Esophagus mucosa (tissue), 1 donor: Measurements from ENCODE around the gene EPS15. TPM values are rescaled to one million over a fixed set of nuclear protein-coding genes. Genes with fewer than 3 reads are reported as not detected.

Source experiments
- ATAC-seq: fragments of 200-7000 bp; cut with Tn5 transposase; one replicate; pipeline ENCODE4 v1.9.1; 2020
- total RNA-seq: library from RNA; stranded (reverse); gene quantifications from one replicate; pipeline ENCODE4 v1.2.4, GENCODE V29; 2023
- donor health status: DM: yes; HTN: yes; CAD: no.

The EPS15 gene
- total RNA-seq, 1 donor from 2014 or later, result 33.1 TPM

DNA sequence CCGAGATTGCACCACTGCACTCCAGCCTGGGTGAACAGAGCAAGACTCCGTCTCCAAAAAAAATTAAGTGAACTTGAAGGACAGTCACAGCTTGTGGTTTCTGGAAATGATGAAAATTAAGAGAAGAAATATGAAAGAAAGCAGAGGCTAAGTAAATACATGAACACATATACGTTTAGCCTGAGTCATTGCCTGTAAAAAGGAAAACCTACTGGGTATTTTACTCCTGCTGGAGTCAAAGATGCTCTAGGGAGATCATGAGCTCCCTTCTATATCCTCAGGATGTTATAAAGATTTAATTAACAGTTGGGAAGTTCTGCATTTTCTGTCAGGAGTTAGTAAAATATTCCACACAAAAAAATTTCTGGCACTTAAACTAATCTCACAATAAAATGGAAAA, 145.2 kb downstream of the EPS15 start:
- ATAC-seq, result no peak

DNA sequence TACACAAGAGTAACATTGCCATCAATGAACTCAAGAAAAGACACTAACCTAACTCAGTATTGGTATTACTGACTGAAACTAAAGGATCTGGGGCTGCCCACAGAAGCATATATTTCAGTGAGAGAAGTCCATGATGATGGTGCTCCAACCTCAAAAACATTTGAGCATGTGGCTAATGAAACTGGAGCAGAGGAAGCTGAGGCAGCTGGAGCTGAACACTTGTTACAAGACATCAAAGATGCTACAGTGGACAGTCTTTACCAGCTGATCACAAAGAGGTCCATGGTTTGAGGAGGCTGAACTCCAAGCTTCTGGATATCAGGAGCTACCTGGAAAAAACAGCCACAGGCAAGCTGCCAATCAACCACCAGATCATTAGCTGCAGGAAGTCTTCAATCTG, 146.5 kb downstream of the EPS15 start:
- no peak for ATAC-seq

DNA sequence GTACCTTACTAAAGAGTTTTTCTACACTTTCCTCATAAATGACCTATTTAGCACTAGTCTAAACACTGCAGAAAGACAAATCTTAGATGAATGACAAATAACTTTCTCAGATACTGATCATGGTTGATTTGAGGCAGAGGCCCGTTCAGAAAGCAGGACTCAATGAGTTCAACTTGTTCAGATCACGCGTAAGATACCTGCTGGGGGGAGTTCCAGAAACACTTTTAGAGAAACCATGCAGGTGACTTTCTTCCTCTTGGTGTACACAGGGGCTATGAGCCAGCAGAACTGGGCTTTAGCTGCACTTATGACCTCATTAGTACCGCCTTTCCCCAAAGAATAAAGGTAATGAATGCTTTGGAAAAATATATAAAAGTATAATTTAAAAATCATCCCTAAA, 149.9 kb downstream of the EPS15 start:
- no peak for ATAC-seq

DNA sequence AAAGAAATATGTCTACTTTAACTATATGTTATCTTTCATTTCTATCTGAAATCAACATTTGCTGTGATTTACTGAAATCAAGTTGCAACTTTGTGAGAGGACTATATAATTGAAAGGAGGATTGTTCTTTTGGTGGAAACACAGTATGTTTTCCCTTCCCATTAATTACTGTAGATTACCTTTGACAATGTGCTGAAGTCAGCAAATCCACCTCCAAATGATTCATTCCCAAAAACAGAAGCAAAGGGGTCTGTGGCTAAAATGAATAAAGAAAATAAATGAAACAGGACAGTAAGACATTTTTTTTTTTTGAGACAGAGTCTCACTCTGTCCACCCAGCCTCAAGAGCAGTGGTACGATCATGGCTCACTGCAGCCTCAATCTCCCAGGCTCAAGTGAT, 153.3 kb downstream of the EPS15 start:
- no peak for ATAC-seq

DNA sequence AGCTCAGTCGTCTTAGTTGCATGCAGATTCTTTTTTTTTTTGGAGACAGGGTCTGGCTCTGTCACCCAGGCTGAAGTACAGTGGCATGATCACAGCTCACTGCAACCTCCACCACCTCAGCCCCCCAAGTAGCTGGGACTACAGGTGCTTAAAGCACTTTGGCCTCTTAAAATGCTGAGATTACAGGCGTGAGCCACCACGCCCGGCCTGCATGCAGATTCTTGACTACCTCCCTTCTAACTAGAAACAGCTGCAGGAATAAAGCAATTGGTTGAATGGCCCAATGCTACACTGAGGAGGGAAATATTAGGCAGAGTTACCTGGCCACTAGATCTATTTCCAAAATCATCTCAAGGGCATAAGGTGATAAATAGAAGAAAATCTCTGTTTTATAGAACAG, 159.2 kb downstream of the EPS15 start:
- ATAC-seq, result no peak

DNA sequence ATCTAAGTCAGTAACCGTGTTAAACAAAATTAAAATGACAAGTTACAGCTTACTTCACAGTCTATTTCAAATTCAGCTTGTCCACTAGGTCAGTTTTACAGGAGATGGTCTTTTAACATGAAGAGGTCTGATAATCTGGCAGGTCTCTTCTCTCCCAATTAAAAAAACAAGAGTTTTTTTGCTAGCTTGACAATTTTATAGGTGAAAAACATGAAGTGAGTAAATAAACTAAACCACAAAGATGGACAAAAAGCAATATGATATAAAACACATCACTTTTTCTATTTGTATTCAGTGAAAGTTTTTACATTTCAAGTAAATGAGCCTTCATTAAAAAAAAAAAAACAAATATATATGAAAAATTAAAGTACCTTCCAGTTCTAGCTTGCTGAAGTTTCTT, 163.7 kb downstream of the EPS15 start:
- ATAC-seq, result no peak

DNA sequence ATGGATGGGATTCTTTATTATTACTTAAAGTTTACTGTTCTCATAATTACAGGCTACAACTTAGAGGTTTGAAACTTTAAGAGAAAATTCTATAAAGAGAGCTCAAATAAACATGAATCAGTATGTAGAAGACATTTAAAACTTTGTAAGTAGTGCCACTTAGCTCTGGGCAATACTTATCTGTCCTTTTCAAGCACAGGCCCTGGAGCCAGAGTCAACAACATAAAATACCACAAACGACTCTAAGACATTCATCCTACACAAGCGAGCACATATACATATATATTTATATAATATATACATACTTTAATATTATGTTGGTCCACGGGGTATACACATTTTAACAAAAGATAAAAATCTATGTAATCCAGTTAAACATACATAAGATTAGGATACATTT, 164.7 kb downstream of the EPS15 start:
- no peak for ATAC-seq

DNA sequence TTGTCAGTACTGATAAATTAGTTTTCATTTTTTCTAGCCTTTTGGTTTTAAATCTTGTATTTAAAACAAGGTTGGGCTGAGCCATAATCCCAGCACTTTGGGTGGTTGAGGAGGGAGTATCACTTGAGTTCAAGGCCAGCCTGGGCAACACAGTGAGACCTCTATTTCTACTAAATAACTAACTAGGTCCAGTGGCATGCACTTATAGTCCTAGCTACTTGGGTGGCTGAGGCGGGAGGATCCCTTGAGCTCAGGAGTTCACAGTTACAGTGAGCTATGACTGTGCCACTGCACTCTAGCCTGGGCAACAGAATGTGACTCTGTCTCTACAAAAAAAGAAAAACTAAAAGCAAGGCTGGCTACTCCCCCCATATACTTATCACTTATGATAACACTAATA, 167.2 kb downstream of the EPS15 start:
- no peak for ATAC-seq

DNA sequence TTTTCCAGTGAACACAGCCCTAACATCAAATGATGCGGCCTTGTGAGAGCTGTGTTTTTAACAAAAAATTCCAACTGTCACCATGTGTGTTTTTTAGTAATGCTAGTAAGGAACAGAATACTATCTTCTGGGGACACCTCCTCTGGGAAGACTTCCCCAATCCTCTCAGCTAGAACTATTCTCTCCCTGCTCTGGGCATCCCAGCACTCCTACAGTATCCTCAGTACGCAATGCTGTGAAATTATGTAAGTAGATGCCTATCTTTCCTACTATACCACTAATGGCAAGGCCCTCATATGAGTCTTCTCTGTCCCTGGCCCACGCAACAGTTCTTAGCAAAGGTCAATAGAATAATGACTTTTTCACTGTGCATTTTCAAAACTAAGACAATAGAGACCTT, 169.2 kb downstream of the EPS15 start:
- no peak for ATAC-seq

DNA sequence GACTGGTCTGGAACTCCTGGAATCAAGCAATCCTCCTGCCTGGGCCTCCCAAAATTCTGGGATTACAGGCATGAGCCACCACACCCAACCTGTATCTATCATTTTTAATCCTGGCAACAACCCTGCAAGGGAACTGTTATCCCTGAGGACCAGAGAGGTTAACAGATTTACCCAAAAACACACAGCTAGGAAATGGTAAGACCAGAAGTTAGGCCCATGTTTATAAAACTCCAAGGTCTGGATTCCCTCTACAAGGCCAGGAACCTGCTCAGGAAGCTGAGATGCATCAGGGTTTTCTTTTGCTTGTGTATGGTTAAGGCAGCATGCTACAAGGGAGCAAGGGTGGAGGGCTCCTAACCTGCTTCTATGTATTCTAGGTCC, 170.9 kb downstream of the EPS15 start:
- no peak for ATAC-seq

DNA sequence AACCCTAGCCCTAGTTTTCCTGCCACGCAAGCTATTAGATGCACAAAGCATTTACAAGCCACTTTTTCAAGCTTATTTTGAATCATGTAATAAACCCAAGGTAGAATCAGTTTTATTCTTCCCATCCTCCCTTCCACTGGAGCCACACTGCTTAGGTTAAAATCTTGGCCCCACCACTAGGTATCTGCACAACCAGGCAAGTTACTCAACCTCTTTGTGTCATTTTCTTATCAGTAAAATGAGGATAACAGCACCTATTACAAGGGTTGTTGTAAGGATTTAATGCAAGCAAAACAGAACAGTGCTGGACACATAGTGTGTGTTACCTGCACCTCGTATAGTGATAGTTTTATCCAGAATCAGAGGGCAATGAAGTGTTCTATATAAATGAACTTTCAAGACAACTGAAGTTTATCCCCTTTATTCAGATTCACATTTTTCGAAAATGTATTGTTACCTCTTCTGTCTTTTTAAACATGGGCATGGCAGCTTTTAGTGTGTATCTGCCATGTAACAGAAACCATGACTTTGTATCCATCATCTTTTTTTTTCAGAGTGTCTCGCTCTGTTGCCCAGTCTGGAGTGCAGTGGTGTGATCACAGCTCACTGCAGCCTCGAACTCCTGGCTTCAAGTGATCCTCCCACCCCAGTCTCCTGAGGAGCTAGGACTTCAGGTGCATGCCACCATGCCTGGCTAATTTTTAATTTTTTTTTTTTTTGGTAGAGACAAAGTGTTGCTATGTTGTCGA, 171.5 kb downstream of the EPS15 start:
- no peak for ATAC-seq

DNA sequence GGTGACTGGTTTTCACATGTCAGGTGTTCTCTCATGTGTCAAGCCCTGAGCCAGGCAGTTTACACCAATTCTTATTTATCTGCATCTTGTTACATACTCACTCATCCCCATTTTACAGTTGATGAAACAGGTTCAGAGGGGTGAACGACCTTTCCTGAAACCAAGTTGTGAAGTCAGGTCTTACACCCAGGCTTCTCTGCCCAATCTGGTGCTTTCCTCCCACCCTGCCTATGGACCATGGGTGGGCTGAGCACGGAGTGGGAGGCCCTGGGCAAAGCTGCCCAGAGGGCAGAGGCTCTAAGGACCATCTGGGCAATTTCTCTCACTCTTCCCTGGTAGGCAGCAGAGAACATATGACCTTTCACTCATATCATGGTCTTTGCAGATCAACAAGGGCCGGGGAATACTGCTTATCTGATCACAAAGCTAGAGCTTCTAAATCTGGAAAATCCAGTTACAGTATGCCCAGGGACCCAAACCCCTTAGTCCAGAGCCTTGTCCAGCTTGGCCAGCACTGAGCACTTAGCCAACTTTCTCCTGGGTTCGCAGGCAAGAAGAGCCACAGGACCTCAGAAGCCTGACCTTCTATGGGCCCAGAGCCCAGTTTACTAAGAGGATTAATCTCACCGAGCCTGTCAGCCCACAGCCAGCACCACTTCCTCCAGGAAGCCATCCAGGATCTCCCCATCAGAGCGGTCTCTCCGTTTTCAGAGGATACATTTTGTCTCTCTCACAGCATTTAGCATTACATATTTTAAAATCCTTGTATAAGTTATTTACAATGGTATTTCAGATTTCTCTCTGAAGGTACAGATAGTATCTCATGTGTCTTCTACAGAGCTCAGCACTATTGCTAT, 172.8 kb downstream of the EPS15 start:
- ATAC-seq, result no peak

DNA sequence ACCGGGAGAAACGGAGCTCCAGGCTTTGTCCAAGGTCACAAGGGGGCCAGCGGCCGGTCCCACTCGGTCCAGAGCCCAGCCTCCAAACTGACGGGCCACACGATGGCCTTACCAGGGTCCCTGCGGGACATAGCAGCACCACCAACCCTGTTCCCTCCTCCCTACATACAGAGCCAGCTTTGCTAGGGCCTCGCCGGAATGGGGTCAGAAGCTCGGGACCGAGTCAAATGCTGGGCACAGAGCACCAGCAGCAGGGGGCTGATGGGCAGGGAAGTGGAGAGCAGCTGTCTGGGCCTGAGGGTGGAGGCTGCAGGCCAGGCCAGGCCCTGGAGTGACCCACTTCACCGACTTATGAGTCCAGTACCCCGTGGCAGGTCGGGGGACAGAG, 173.8 kb downstream of the EPS15 start:
- peak; percentile 5 for ATAC-seq

DNA sequence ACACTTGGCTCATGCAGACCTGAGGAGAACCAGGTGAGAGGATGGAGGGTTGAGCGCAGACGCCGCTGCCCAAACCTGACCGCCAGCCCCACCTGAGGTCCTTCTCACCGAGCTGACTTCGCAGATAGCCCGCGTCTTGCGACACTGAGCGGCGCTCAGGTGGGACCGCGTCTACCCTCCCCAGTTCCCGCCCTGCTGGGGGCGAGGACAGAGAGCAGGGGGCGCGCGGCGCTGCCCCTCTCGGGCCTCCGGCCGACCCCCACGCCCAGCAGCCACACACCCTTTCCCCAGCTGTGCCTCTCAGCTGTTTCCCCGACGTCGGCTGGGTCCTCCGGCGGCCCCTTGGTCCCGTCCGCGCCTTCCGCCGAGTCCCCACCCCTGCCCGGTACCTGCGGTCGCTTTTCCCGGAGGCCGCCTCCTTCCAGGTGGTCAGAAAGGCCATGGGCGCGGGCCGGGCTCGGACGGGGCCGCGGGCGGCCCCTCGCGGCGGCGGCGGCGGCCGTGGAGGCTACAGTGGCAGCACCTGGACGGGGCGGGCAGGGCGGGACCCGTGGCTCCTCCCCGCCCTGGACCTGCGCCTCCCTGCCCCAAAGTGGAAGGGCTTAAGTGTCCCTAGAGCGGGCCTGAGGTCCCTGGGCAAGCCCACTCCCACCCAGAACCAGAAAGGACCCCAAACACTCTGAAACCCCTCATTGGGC, 174.3 kb downstream of the EPS15 start:
- ATAC-seq, result peak; percentile 76

DNA sequence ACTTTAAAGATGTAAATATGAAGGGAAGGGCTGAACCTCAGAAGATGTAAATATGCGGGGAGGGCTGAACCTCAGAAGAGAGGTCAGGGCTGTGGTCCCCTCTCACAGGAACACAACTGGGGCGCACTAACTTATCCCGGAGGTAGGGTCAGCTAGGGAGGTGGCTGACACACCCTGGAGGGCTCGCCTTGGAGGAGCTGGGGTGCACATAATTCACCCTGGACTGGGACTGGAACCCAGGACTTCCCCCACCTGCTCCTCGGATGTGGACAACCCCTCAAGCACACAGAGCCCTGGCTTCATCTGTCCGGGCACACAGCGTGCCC, 174.8 kb downstream of the EPS15 start:
- no peak for ATAC-seq

DNA sequence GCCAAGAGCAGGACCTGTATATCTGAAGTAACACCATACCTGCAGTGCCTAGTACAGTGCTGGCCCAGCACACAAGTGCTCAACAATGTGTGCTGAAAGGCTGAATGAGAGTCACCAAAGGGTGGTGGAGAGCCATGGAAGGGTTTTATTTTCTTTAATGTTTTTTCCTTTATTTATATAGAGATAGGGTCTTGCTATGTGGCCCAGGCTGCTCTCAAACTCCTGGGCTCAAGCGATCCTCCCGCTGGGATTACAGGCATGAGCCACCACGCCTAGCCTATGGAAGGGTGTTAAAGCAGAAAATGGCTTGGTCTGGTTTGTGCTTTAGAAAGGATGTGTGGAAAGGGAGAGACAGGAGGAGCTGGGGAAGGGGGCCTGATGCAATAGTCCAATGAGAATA, 175.4 kb downstream of the EPS15 start:
- no peak for ATAC-seq

DNA sequence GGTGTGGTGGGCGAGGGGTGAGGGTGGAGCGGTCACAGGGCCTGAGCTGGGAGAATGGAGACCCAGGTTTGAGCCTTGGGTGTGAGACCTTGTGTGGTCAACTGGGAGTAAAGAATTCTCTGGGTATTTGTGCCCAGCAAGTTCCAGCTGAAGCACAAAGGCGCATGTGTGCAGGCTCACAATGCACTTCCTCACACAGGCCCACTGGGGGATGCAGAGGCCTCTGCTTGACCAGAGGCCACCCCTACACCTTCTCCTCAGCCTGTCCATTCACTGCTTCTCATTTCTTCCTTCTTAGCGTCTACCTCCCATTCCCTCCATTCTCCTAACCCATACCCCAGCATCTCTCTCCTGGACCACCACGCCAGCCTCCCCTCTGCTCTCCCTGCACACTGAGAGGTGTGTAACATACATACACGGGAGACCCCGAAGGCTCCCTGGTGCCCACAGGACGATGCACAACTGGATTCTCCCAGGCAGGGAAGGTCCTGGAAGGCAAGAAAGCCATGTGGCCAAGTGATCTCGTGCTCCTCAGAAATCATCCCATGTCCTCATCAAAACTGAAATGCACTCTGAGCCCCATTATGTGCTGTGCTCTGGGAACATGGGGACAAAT, 176.4 kb downstream of the EPS15 start:
- ATAC-seq, result no peak

DNA sequence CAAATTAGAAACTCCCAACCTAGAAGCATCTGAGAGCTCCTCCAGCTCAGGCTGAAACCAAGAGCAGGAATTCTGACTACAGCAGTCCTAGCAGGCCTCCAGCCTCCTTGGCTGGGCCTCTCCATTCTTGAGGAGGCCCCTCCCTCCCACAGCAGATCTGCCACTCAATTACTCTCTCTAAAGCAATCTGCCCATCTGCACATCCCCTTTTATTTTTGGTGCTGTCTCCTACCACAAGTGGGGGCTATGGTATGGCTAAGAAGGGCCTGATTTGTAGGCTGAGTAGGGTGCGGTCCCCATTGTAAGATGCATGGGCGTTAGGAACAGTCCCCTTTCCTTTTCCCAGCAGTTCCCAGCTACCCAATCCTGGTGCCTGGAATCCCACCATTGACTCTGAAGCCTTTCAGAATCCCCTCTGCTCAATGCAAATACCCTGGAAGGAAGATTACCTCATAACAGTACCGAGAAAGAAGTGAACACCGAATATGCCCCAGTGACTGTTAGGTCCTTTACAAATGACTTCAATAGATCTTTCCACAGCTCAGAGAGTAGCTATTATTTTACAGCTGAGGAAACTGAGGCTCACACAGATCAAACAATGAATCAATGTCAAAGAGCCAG, 177.1 kb downstream of the EPS15 start:
- no peak for ATAC-seq

DNA sequence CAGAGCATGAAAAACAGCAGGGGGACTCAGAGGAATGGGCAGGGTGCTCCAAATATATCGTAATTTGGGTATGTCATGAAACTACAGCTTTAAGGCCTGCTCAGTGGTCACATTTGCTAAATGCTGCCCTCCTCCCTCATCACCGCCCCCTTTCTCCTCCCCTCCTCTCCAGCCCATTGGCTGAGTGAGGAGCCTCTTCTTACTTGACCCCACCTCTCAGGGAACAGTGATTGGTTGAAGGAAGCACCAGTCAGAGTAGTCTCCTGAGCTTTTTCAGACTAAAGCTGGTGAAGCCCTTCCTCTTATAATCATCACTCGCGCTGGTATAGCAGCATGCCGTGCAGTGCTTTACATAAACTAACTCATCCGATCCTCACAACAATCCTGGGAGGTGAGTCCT, 178.7 kb downstream of the EPS15 start:
- no peak for ATAC-seq

DNA sequence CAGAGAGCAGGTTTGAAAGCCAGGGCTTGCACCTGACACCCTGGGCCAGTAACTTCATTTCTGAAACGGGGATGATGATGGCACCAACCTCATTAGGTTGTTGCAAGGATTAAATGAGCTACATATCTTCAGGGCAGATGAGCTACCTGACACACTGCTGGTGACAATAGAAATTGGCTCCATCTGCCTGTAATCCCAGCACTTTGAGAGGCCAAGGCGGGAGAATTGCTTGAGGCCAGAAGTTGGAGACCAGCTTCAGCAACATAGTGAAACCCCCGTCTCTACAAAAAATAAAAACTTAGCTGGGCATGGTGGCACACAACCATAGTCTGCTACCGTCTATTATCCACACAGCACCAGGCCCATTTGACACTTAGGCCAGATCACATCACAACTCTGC, 182.4 kb downstream of the EPS15 start:
- ATAC-seq, result no peak

DNA sequence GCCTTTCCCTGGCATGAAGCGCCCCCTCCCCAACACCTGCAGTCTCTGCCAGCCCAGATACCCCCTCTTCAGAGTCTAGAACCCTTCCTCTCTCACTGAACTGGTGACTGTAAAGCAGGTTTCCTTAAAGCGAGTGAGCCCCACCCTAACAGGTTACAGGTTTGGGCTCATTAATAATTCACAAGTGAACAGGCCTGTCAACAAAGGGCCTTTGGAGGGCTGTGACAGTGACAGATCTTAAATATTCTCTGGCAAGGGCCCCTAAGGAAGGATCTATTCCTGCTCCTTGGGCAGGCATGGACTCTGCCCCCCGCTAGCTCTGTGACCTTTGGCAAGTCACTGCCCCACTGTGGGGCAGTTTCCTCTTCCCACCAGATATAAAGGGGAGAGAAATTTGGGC, 183.1 kb downstream of the EPS15 start:
- peak; percentile 63 for ATAC-seq

DNA sequence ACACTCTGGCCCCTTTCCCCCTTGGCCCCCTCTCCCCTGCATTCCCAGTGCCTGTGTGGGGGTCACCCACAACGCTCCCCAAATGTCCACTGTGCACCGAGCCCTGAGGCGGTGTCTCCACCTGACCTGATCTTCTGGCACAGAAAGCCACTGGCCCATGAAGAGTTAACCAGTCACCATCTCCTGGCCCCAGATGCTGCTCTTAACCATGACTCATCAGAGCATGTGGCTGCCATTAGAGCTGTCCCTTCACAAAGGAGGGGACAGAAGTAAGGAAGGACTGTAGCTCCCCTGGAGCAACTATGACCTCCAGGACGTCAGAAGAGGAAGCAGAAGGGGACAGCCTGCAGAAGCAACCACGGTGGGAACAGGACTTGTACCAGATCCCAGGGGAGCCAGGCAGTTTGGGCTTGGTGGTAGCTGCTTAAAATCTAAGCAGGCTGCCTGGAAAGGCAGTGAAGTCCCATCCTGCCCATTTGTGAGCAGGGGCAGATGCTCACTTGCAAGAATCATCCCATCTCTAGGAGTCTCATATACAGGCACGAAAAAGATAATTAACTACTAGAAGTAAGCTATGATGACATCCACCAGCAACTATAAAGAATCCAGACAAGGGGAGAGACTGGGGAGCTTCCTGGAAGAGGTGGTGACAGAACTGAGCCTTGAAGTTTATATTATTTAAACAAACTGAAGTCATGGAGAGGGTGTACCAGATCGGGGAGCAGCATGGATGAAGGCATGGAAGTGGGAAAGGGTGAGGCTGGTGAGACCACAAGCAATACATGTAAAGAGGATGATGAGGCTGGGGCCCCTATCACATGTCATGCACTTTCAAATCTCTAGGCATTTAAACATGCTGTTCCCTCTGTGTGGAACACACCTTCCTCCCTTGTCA, 187.6 kb downstream of the EPS15 start:
- peak; percentile 68 for ATAC-seq
